Fibroblast of upper back skin (primary cell): Measurements from ENCODE around the gene CERK.

Source experiments
- DNase-seq: peaks from one replicate; pipeline ENCODE4 v3.0.0-alpha.2; 2013

The CERK gene

GRCh38 chr22:46731246-46732040 lies 6.6 kb downstream of the CERK start:
- DNase-seq, result peak; percentile 33

- no peak for DNase-seq
These were observed 7.3 kb downstream of the CERK start for GRCh38 chr22:46730568-46731245.

GRCh38 chr22:46728470-46728869 lies 9.6 kb downstream of the CERK start:
- no peak for DNase-seq

- no peak for DNase-seq
These were observed 10.2 kb downstream of the CERK start for GRCh38 chr22:46727813-46728364.

GRCh38 chr22:46726986-46727317 lies 11.1 kb downstream of the CERK start:
- DNase-seq, result no peak

- DNase-seq, result peak; percentile 22
These were observed 11.7 kb downstream of the CERK start for GRCh38 chr22:46726066-46726985.

- no peak for DNase-seq
These were observed 13.0 kb downstream of the CERK start for GRCh38 chr22:46725096-46725495.

- no peak for DNase-seq
These were observed 14.2 kb downstream of the CERK start for GRCh38 chr22:46723882-46724281.

- DNase-seq, result no peak
These were observed 16.5 kb downstream of the CERK start for GRCh38 chr22:46721501-46722085.

- no peak for DNase-seq
These were observed 18.1 kb downstream of the CERK start for GRCh38 chr22:46719921-46720320.

- DNase-seq, result no peak
These were observed 23.5 kb downstream of the CERK start for GRCh38 chr22:46714550-46714949.

GRCh38 chr22:46712288-46712687 lies 25.8 kb downstream of the CERK start:
- no peak for DNase-seq

- no peak for DNase-seq
These were observed 27.2 kb downstream of the CERK start for GRCh38 chr22:46710806-46711205.

GRCh38 chr22:46708766-46709330 lies 29.2 kb downstream of the CERK start:
- DNase-seq, result no peak

- DNase-seq, result no peak
These were observed 30.1 kb downstream of the CERK start for GRCh38 chr22:46707827-46708570.

- no peak for DNase-seq
These were observed 30.7 kb downstream of the CERK start for GRCh38 chr22:46707305-46707704.

- DNase-seq, result no peak
These were observed 32.0 kb downstream of the CERK start for GRCh38 chr22:46706060-46706459.

GRCh38 chr22:46703996-46704370 lies 34.1 kb downstream of the CERK start:
- DNase-seq, result no peak

GRCh38 chr22:46703171-46703995 lies 34.7 kb downstream of the CERK start:
- no peak for DNase-seq

GRCh38 chr22:46701262-46701661 lies 36.8 kb downstream of the CERK start:
- DNase-seq, result no peak

- DNase-seq, result no peak
These were observed 39.0 kb downstream of the CERK start for GRCh38 chr22:46699091-46699490.
